ENCODE data around the gene SPAAR. TPM values are rescaled to one million over a fixed set of nuclear protein-coding genes. Genes with fewer than 3 reads are reported as not detected.

Gene SPAAR
- total RNA-seq, 1 experiment from 2014 or later = not detected

GRCh38 chr9:35915681-35916294 lies 6.5 kb downstream of the SPAAR start:
- TF ChIP-seq EZH2phosphoT487 (IDR thresholded peaks at IDR 0.05; ENCODE audit: borderline replicate concordance) = no peak
- POLR2A ChIA-PET = no interaction called here
- intact Hi-C loops (cut with micrococcal nuclease) = no loop called here
- Histone ChIP-seq H3K27ac (ENCODE audit: low read depth, low read length) (no peak overlapping the region), H3K79me2 (ENCODE audit: insufficient read depth, low read length) (no peaks in the 10 kb centered on the region), H3K9me2 (ENCODE audit: insufficient read depth) (no peaks in the 10 kb centered on the region), H3K4me1 (ENCODE audit: control insufficient read depth in 1 of 2, insufficient read depth in 2 of 2, low read length in 2 of 2) (peaks cover 0 to 7% of the 10 kb centered on the region in 2 experiments; a peak in 3 of 4 replicates), H3K27me3 (ENCODE audit: insufficient read depth, low read length) (no peaks in the 10 kb centered on the region), H3K4me2 (ENCODE audit: low read length) (no peak overlapping the region), H2AFZ (ENCODE audit: low read depth, low read length, poor library complexity, severe bottlenecking) (no peak overlapping the region), H4K20me1 (ENCODE audit: insufficient read depth) (no peaks in the 10 kb centered on the region), H3K9me3 (ENCODE audit: control insufficient read depth in 1 of 2, insufficient read depth in 1 of 2, low read depth in 1 of 2, low read length in 2 of 2) (no peaks in the 10 kb centered on the region), H3K9ac (ENCODE audit: low read length) (no peak overlapping the region), H3K4me3 (replicated peaks in 1 of 2; ENCODE audit: low read depth in 1 of 2, low read length in 2 of 2) (no peak overlapping the region), H3K36me3 (ENCODE audit: control insufficient read depth in 1 of 2, insufficient read depth in 2 of 2, low read length in 2 of 2) (no peaks in the 10 kb centered on the region)
- ATAC-seq (no peak), DNase-seq (ENCODE audit: low read depth, low spot score) (no peak)
- CTCF ChIA-PET = no interaction called here
- RAD21 ChIA-PET (ENCODE audit: low non-redundant PET in 1 of 2, low total read pairs in 2 of 2, uncharacterized antibody in 2 of 2, unreplicated experiment in 2 of 2) = no interaction called here
- BruUV-seq (replicated peaks) = no TSS peak

- H3K9ac ChIP-seq (ENCODE audit: low read length) = no peak overlapping the region
- POLR2A ChIA-PET = no interaction called here
- no peak for TF ChIP-seq SRF (IDR thresholded peaks at IDR 0.05; ENCODE audit: low read depth)
- no peak for TF ChIP-seq ZNF274 (IDR thresholded peaks at IDR 0.05; ENCODE audit: low read depth, low read length)
- no peak for TF ChIP-seq CTCF (IDR thresholded peaks at IDR 0.05 in 2 of 3, conservative IDR thresholded peaks at IDR 0.05 in 1 of 3; ENCODE audit: borderline replicate concordance in 1 of 3, insufficient read depth in 1 of 3, low read depth in 2 of 3, low read length in 2 of 3)
- TF ChIP-seq JUND (IDR thresholded peaks at IDR 0.05) = no peak
- TF ChIP-seq SIN3A (IDR thresholded peaks at IDR 0.05; ENCODE audit: low read depth) = no peak
- TF ChIP-seq SP1 (IDR thresholded peaks at IDR 0.05; ENCODE audit: low read depth) = no peak
- no peak for TF ChIP-seq REST (IDR thresholded peaks at IDR 0.05; ENCODE audit: low read depth)
- no peak for TF ChIP-seq EZH2phosphoT487 (IDR thresholded peaks at IDR 0.05; ENCODE audit: borderline replicate concordance)
- no peak for TF ChIP-seq ZFX (IDR thresholded peaks at IDR 0.05)
Measured at GRCh38 chr9:35917261-35917660, 8.0 kb downstream of the SPAAR start.

More at GRCh38 chr9:35917261-35917660, 8.0 kb downstream of the SPAAR start:
- BruUV-seq (replicated peaks) = no TSS peak
- RAD21 ChIA-PET (ENCODE audit: low non-redundant PET in 1 of 2, low total read pairs in 2 of 2, uncharacterized antibody in 2 of 2, unreplicated experiment in 2 of 2) = no interaction called here
- Histone ChIP-seq H3K36me3 (ENCODE audit: control insufficient read depth in 1 of 2, insufficient read depth in 2 of 2, low read length in 2 of 2) (no peaks in the 10 kb centered on the region), H3K27me3 (ENCODE audit: insufficient read depth, low read length) (no peaks in the 10 kb centered on the region), H3K9me2 (ENCODE audit: insufficient read depth) (no peaks in the 10 kb centered on the region), H3K79me2 (ENCODE audit: insufficient read depth, low read length) (no peaks in the 10 kb centered on the region), H3K4me1 (ENCODE audit: control insufficient read depth in 1 of 2, insufficient read depth in 2 of 2, low read length in 2 of 2) (peaks cover 0 to 3% of the 10 kb centered on the region in 2 experiments; a peak in 1 of 4 replicates), H3K27ac (ENCODE audit: low read depth, low read length) (no peak overlapping the region), H3K9me3 (ENCODE audit: control insufficient read depth in 1 of 2, insufficient read depth in 1 of 2, low read depth in 1 of 2, low read length in 2 of 2) (no peaks in the 10 kb centered on the region), H4K20me1 (ENCODE audit: insufficient read depth) (no peaks in the 10 kb centered on the region), H3K4me3 (replicated peaks in 1 of 2; ENCODE audit: low read depth in 1 of 2, low read length in 2 of 2) (no peak overlapping the region), H2AFZ (ENCODE audit: low read depth, low read length, poor library complexity, severe bottlenecking) (no peak overlapping the region), H3K4me2 (ENCODE audit: low read length) (no peak overlapping the region)
- DNase-seq (ENCODE audit: low read depth, low spot score) (no peak), ATAC-seq (no peak)
- intact Hi-C loops (cut with micrococcal nuclease) = no loop called here
- CTCF ChIA-PET = no interaction called here
